C1 segment of cervical spinal cord (tissue), 14 donors: ENCODE data around the gene DCLRE1A.
A peak's percentile ranks its signal among the peaks of the same experiment; 100 is the strongest.
"Not testable (repeated sequence)": the region's sequence is repeated elsewhere in the genome, so short reads cannot be mapped to it uniquely, and the experiment has no call there.

Experiments
- DNase-seq, 14 donors: peaks; one replicate each; lab custom pipeline; 2025; lab: John Stamatoyannopoulos, UW

DCLRE1A gene

GRCh38 chr10:113858541-113858940, 4.7 kb upstream of the DCLRE1A start:
- no peak for DNase-seq

- DNase-seq, result no peak
Observed at GRCh38 chr10:113857210-113857609, 3.3 kb upstream of the DCLRE1A start.

GRCh38 chr10:113856563-113856962, 2.7 kb upstream of the DCLRE1A start:
- no peak for DNase-seq

GRCh38 chr10:113854761-113855588, 1.1 kb upstream of the DCLRE1A start:
- peak in 12 of 14 donors; percentile 37 to 88 (median 66) for DNase-seq

GRCh38 chr10:113853578-113854012, 287 bp downstream of the DCLRE1A start:
- no peak for DNase-seq

GRCh38 chr10:113849946-113850345, 3.9 kb downstream of the DCLRE1A start:
- DNase-seq, result no peak

GRCh38 chr10:113849140-113849803, 4.6 kb downstream of the DCLRE1A start:
- DNase-seq, result no peak

GRCh38 chr10:113846036-113846435, 7.8 kb downstream of the DCLRE1A start:
- DNase-seq, result no peak

- DNase-seq, result no peak
Observed at GRCh38 chr10:113843972-113844485, 9.9 kb downstream of the DCLRE1A start.

- no peak for DNase-seq
Observed at GRCh38 chr10:113842171-113842570, 11.7 kb downstream of the DCLRE1A start.

GRCh38 chr10:113828567-113828966, 25.3 kb downstream of the DCLRE1A start:
- DNase-seq, result not testable (repeated sequence)

GRCh38 chr10:113825791-113826190, 28.1 kb downstream of the DCLRE1A start:
- no peak for DNase-seq

GRCh38 chr10:113823389-113823788, 30.5 kb downstream of the DCLRE1A start:
- no peak for DNase-seq

- DNase-seq, result no peak
Observed at GRCh38 chr10:113822174-113822573, 31.7 kb downstream of the DCLRE1A start.

- DNase-seq, result not testable (repeated sequence)
Observed at GRCh38 chr10:113821306-113821705, 32.6 kb downstream of the DCLRE1A start.

- no peak for DNase-seq
Observed at GRCh38 chr10:113820507-113820906, 33.4 kb downstream of the DCLRE1A start.

GRCh38 chr10:113819989-113820388, 33.9 kb downstream of the DCLRE1A start:
- DNase-seq, result no peak

- not testable (repeated sequence) for DNase-seq
Observed at GRCh38 chr10:113814700-113815099, 39.2 kb downstream of the DCLRE1A start.

GRCh38 chr10:113808168-113808567, 45.7 kb downstream of the DCLRE1A start:
- DNase-seq, result no peak

GRCh38 chr10:113806503-113806902, 47.4 kb downstream of the DCLRE1A start:
- DNase-seq, result no peak

- DNase-seq, result no peak
Observed at GRCh38 chr10:113802997-113803396, 50.9 kb downstream of the DCLRE1A start.

- no peak for DNase-seq
Observed at GRCh38 chr10:113801569-113801968, 52.3 kb downstream of the DCLRE1A start.

GRCh38 chr10:113791691-113792090, 62.2 kb downstream of the DCLRE1A start:
- no peak for DNase-seq
